HG02763 (cell line): ENCODE data around the gene B3GNT2.
"Not testable (repeated sequence)": the region's sequence is repeated elsewhere in the genome, so short reads cannot be mapped to it uniquely, and the experiment has no call there.

Source experiments
- ATAC-seq: cut with Tn5 transposase; IDR thresholded peaks from one replicate; pipeline ENCODE4 v1.9.1; 2021; ENCODE audit warnings: mild to moderate bottlenecking, moderate library complexity; ENCODE audit not compliant: unreplicated experiment

The B3GNT2 gene

DNA sequence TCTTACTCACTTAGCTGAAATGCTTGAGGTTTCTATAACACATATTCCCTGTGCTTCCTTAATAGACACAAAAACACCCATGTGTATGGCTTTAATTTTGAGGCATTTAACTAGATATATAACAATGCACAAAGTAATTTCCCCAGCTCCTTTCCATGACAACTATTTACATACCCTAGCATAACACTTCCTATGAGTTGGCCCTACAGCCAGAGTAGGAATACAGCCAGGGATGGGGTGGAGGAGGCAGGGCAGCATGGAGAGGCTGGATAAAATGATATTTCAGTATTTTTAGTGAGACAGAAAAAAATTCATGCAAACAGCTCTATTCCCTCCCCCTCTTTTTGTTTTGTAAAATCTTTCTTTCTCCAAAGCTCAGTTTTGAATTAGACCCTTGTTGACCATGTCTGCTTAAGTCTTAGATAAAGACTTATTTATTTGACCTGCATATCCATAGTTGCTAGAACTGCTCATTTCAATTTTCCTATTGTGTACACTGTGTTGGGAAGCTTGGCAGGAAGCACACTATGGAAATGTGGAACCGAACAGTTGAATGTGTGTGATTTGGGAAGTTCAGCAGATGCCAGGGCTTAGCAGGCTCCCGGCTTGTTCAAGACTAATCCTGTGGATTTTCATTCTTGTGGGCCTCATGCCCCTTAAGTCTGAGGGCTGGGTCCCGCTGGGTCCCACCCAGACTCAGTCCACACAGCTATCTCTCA lies 11.2 kb upstream of the B3GNT2 start:
- ATAC-seq = no peak

- ATAC-seq = no peak
Observed at GRCh38 chr2:62185475-62186155, 10.3 kb upstream of the B3GNT2 start.

GRCh38 chr2:62186156-62186905 lies 9.6 kb upstream of the B3GNT2 start:
- no peak for ATAC-seq

GRCh38 chr2:62187246-62187645 lies 8.7 kb upstream of the B3GNT2 start:
- no peak for ATAC-seq

- ATAC-seq = no peak
Observed at GRCh38 chr2:62188416-62188815, 7.5 kb upstream of the B3GNT2 start.

DNA sequence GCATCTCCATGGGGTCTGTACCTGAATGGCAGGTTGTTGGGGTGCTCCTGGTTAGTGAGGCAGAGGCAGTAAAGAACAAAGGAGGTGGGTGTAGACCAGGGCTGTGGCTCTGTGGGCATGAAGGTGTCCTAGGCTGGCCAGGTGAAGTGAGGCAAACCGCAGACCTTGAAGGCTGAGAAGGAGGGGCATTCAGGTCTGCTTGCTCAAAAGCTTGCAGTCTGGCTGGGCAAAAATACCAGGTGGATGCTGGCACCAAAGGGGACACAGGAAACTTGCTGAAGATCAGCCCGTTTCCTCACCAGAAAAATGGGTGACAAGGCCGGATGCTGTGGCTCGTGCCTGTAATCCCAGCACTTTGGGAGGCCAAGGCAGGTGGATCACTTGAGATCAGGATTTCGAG lies 6.7 kb upstream of the B3GNT2 start:
- no peak for ATAC-seq

DNA sequence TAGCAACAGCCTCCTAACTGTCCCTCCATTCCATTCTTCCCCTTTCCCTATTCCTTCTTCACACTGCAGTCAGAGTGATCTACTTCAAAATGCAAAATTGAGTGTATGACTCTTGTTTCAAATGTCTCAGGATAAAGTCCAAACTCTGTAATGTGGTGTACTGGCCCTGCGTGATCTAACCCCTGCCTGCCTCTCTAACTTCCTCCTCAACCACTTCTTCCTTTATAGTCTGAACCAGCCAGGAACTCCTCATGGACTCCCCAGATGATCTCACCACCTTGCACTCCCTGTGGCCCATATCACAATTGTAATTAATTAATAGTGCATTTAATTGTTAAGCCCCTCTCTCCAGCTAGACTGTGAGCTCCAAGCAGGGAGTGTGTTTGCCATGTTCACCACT lies 3.1 kb upstream of the B3GNT2 start:
- no peak for ATAC-seq

- no peak for ATAC-seq
Observed at GRCh38 chr2:62194558-62195420, 1.1 kb upstream of the B3GNT2 start.

DNA sequence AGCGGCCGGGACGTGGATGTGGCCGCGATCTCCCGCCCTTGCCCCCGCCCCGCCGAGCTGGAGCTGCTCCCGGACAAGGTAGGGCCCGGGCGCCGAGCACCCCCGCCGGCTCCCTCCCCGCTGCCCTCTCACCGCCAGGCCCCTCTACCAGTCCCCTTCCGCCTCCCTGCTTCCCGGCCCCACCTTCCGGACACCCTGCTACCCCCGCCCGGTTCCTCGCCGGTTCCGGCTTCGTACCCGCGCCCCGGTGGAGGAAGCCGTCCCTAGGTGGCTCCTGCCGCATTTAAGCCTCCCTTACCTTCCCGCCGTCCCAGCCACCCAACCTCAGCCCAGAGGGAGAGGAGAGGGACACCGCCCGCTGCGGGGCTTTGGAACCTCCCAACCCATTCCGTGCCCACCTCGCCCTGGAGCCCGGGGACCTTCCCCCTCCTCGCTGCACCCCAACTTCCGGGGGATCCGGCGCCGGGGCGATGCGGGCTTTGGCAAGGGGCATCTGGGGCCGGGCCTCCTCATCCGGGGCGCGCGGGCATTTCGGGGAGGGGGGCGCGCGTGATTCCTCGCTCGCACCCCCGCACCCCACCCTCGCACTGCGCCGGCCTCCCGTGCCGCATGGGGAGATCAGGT lies 475 bp downstream of the B3GNT2 start:
- peak; percentile 12 for ATAC-seq

DNA sequence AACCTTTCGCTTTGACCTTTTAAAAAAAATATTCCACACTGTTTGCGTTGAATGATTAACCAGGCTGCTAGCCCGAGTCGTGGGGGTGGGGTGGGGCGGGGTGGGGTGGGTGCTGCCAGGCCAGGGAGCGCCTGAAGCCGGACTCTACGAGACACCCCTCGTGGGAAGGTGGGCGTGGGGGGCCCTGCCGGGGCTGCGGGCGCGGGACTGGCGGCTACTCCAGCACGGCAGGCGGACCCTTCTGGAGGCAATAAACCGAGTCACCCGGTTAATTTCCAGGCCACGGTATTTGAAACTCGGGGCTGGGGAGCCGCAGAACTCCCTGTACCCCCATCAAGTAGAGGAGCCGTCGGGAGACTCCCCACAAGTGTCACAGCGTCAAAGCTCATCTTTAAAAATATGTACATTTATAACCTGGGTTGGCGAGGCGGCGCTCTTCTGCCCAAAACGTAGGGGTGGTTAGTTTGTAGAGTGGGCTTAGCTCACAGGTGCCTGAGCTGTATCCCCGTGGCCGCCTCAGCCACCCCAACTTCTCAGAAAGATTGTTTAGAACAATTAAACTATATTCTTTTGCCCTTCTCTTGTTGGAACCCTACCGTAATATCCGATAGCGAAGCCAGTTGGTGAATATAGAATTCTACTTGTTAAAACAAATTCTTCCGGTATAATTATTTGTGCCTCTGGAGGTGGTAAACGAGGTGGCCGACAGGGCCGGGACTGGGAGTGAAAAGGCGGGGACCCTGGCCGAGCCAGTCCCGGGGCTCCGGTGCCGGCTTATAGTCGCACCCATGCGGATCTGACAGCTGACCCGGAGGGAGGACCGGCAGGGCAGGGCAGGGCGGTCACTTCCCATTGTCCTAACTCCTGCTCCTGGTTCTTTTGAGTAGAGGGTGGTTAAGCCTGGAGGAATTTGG lies 1.4 kb downstream of the B3GNT2 start:
- ATAC-seq = no peak

- no peak for ATAC-seq
Observed at GRCh38 chr2:62197925-62198633, 2.2 kb downstream of the B3GNT2 start.

- not testable (repeated sequence) for ATAC-seq
Observed at GRCh38 chr2:62198854-62199253, 2.9 kb downstream of the B3GNT2 start.

- no peak for ATAC-seq
Observed at GRCh38 chr2:62199392-62200125, 3.6 kb downstream of the B3GNT2 start.

GRCh38 chr2:62200291-62200841 lies 4.5 kb downstream of the B3GNT2 start:
- ATAC-seq = no peak

DNA sequence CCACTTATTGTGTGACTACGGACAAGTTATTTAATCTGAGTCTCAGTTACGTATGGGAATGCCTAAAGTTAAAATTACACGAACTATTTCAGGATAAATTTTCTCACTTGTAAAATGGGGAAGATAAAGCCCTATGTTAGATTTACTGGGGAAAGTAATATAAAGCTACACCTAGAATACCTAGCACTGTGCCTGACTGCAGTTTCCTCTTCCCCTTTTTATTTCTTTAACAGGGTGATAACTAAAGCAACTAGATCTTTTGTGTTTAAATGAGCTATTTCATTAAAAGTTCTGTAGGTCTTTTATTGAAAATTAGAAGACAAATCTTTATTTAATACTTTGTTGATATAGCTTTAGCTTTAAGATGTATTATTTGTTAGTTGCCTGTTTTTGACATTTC lies 5.0 kb downstream of the B3GNT2 start:
- no peak for ATAC-seq

- no peak for ATAC-seq
Observed at GRCh38 chr2:62201307-62201706, 5.4 kb downstream of the B3GNT2 start.

DNA sequence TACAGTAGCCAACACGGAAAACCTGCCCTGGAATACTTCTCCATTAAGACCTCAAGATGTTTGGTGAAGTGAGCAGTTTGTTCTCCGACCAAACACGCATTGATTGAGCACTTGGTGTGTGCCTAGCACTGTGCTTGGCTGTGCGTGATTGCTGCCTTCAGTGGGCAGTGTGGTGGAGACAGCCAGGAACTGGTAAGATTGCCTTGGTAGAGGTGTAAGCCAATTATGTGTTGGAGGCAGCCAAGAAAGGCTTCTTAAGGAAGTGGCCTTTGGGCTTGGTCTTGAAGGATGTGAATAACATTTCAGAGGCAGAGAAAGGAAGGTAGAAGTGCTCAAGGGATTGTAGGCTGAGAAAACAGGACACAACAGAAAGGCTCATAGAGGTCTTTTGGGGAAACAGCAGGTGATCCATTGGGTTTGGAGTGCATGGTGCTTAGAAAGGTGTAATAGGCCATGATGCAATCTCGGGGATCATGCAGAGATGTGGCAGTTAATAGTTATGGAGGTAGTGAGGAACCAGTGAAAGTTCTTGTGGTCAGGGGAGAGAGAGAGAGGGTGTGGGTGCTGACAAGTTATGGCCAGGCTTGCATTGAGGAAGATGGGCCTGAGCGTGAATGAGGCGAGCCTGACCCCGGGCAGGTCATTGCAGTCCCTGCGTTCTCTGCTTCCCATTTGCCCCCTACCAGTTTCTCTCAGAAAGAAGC lies 6.3 kb downstream of the B3GNT2 start:
- peak; percentile 41 for ATAC-seq
